Upper lobe of left lung (tissue), 6 donors: ENCODE measurements around the gene AKR1D1. TPM values are rescaled to one million over a fixed set of nuclear protein-coding genes. Genes with fewer than 3 reads are reported as not detected.
"Not testable (repeated sequence)": the region's sequence is repeated elsewhere in the genome, so short reads cannot be mapped to it uniquely, and the experiment has no call there.

Experiments
- ATAC-seq, 2 donors: fragments of 200-7000 bp; cut with Tn5 transposase; one replicate each; pipeline ENCODE4 v1.9.1; 2022; ENCODE audit warnings: mild to moderate bottlenecking in 2 of 2, moderate library complexity in 2 of 2; ENCODE audit not compliant: low FRiP score in 2 of 2
- DNase-seq, 2 donors: peaks; one replicate each; pipeline ENCODE4 v3.0.0-alpha.2; 2019 to 2020
- H3K27ac ChIP-seq, 4 donors: fragments of 200-600 bp; sonication (generic); one replicate each; pipeline ENCODE4 v1.5.1; 2016 to 2019
- H3K27me3 ChIP-seq, 4 donors: fragments of 200-600 bp; sonication (generic); one replicate each; pipeline ENCODE4 v1.5.1; 2017 to 2019
- H3K36me3 ChIP-seq, 4 donors: fragments of 200-600 bp; sonication (generic); one replicate each; pipeline ENCODE4 v1.5.1; 2016 to 2019
- H3K4me1 ChIP-seq, 4 donors: fragments of 200-600 bp; sonication (generic); one replicate each; pipeline ENCODE4 v1.5.1; 2018 to 2019
- H3K4me3 ChIP-seq, 4 donors: fragments of 200-600 bp; sonication (generic); one replicate each; pipeline ENCODE4 v1.5.1; 2017 to 2019; ENCODE audit warnings: mild to moderate bottlenecking in 2 of 4, moderate library complexity in 1 of 4
- H3K9me3 ChIP-seq, 4 donors: fragments of 200-600 bp; sonication (generic); one replicate each; pipeline ENCODE4 v1.5.1; 2018 to 2019
- CTCF ChIP-seq, 6 experiments: fragments of 450-650 bp in 4 of 6; fragments of 200-600 bp in 2 of 6; sonication (generic) in 2 of 6; IDR thresholded peaks; one replicate each; pipeline ENCODE4 v1.5.1; 2016 to 2019; ENCODE audit warnings: antibody characterized with exemption in 6 of 6
- EP300 ChIP-seq, 4 donors: sonication (generic); formaldehyde crosslinking; IDR thresholded peaks; one replicate each; pipeline ENCODE4 v1.5.1; 2017; ENCODE audit warnings: antibody characterized with exemption in 4 of 4, control low read depth in 2 of 4
- POLR2A ChIP-seq, 4 donors: fragments of 450-650 bp; IDR thresholded peaks; one replicate each; pipeline ENCODE4 v1.5.1; 2016 to 2017; ENCODE audit warnings: antibody characterized with exemption in 4 of 4, mild to moderate bottlenecking in 2 of 4
- POLR2AphosphoS5 ChIP-seq, 2 donors: sonication (generic); formaldehyde crosslinking; IDR thresholded peaks; one replicate each; pipeline ENCODE4 v1.5.1; 2017; ENCODE audit warnings: antibody characterized with exemption in 2 of 2
- WGBS, 2 donors: methylation state at CpG; one replicate each; pipeline ENCODE4 v1.1.5; 2017 to 2018; 5-methylcytosine and 5-hydroxymethylcytosine counted together
- total RNA-seq, 6 donors: library from RNA; depleted of rRNA in 4 of 6; stranded (reverse); fragments of >200 nt in 4 of 6; gene quantifications; one replicate each; pipeline versions ENCODE4 v1.1.0 to v1.2.1, GENCODE V29; 2016 to 2021
- donor health status: DM: no; HTN: no; CAD: no; lungs with moderate emphysema.
- donor health status: DM: no; HTN: yes; CAD: no; lungs with severe emphysema.

The AKR1D1 gene
- total RNA-seq, 6 donors from 2014 or later = 0.14 TPM; not detected in 5

- H3K27ac ChIP-seq = no peak overlapping the region
- H3K4me3 ChIP-seq = no peak overlapping the region
- no peak for TF ChIP-seq POLR2AphosphoS5 (IDR thresholded peaks at IDR 0.05)
- TF ChIP-seq POLR2A (IDR thresholded peaks at IDR 0.05) = no peak
- no peak for TF ChIP-seq EP300 (IDR thresholded peaks at IDR 0.05)
- TF ChIP-seq CTCF (IDR thresholded peaks at IDR 0.05) = no peak
- no peaks in the 10 kb centered on the region for H3K36me3 ChIP-seq
- WGBS, 2 donors = 80 to 95% methylated on average over 2 of the region's 2 CpGs
- ATAC-seq = no peak
- no peaks in the 10 kb centered on the region for H3K4me1 ChIP-seq
- no peak for DNase-seq
- no peaks in the 10 kb centered on the region for H3K9me3 ChIP-seq
- H3K27me3 ChIP-seq = no peaks in the 10 kb centered on the region
Measured at GRCh38 chr7:138044897-138045296, 31.4 kb upstream of the AKR1D1 start.

- H3K9me3 ChIP-seq = no peaks in the 10 kb centered on the region
- no peak for ATAC-seq
- 90 to 92% methylated on average over 3 of the region's 3 CpGs for WGBS, 2 donors
- no peak overlapping the region for H3K4me3 ChIP-seq
- TF ChIP-seq CTCF (IDR thresholded peaks at IDR 0.05) = no peak
- no peak for TF ChIP-seq EP300 (IDR thresholded peaks at IDR 0.05)
- no peak for TF ChIP-seq POLR2AphosphoS5 (IDR thresholded peaks at IDR 0.05)
- no peak for TF ChIP-seq POLR2A (IDR thresholded peaks at IDR 0.05)
- H3K27ac ChIP-seq = no peak overlapping the region
- no peaks in the 10 kb centered on the region for H3K27me3 ChIP-seq
- no peaks in the 10 kb centered on the region for H3K36me3 ChIP-seq
- DNase-seq = no peak
- H3K4me1 ChIP-seq = no peaks in the 10 kb centered on the region
Measured at GRCh38 chr7:138047907-138048306, 28.4 kb upstream of the AKR1D1 start.

- H3K27me3 ChIP-seq = no peaks in the 10 kb centered on the region
- H3K27ac ChIP-seq = no peak overlapping the region
- no peak for TF ChIP-seq POLR2AphosphoS5 (IDR thresholded peaks at IDR 0.05)
- no peak overlapping the region for H3K4me3 ChIP-seq
- no peaks in the 10 kb centered on the region for H3K9me3 ChIP-seq
- H3K36me3 ChIP-seq = no peaks in the 10 kb centered on the region
- 93% methylated on average over 1 of the region's 1 CpG for WGBS, 2 donors
- DNase-seq (no peak), ATAC-seq (no peak)
- H3K4me1 ChIP-seq = no peaks in the 10 kb centered on the region
Measured at GRCh38 chr7:138049505-138050116, 26.6 kb upstream of the AKR1D1 start.

GRCh38 chr7:138051712-138052247 lies 24.5 kb upstream of the AKR1D1 start:
- not testable (repeated sequence) for H3K4me1 ChIP-seq, H3K9me3 ChIP-seq, H3K36me3 ChIP-seq, H3K4me3 ChIP-seq, ATAC-seq, H3K27me3 ChIP-seq, H3K27ac ChIP-seq, DNase-seq
- 88 to 89% methylated on average over 7 of the region's 7 CpGs for WGBS, 2 donors

- no peak for ATAC-seq
- WGBS, 2 donors = 93 to 95% methylated on average over 3 of the region's 3 CpGs
- DNase-seq = no peak
- no peak overlapping the region for H3K27ac ChIP-seq
- H3K4me1 ChIP-seq = no peaks in the 10 kb centered on the region
- H3K27me3 ChIP-seq = no peaks in the 10 kb centered on the region
- TF ChIP-seq EP300 (IDR thresholded peaks at IDR 0.05) = no peak
- no peak for TF ChIP-seq POLR2AphosphoS5 (IDR thresholded peaks at IDR 0.05)
- TF ChIP-seq CTCF (IDR thresholded peaks at IDR 0.05) = no peak
- TF ChIP-seq POLR2A (IDR thresholded peaks at IDR 0.05) = no peak
- no peaks in the 10 kb centered on the region for H3K36me3 ChIP-seq
- no peaks in the 10 kb centered on the region for H3K9me3 ChIP-seq
- no peak overlapping the region for H3K4me3 ChIP-seq
Measured at GRCh38 chr7:138052696-138053095, 23.6 kb upstream of the AKR1D1 start.

- H3K27me3 ChIP-seq, H3K4me1 ChIP-seq, H3K36me3 ChIP-seq, H3K27ac ChIP-seq, H3K9me3 ChIP-seq, ATAC-seq, DNase-seq, H3K4me3 ChIP-seq: not testable (repeated sequence)
- WGBS, 2 donors = 93% methylated on average over 2 of the region's 4 CpGs; no CpG with 5 or more reads in 1 of the 2 donors
Measured at GRCh38 chr7:138055698-138056097, 20.6 kb upstream of the AKR1D1 start.
